Measurements from ENCODE around the gene MAST3. TPM values are rescaled to one million over a fixed set of nuclear protein-coding genes. Genes with fewer than 3 reads are reported as not detected.
"Not testable (repeated sequence)": the region's sequence is repeated elsewhere in the genome, so short reads cannot be mapped to it uniquely, and the experiment has no call there.

The MAST3 gene
- total RNA-seq, 1 experiment from 2014 or later: 2.6 TPM

- DNase-seq (ENCODE audit: low read depth): peak; percentile 49
Measured at GRCh38 chr19:18086590-18087138, 10.9 kb upstream of the MAST3 start, which contains the start of gene IL12RB1. Gene IL12RB1, minus strand, starts transcription at chr19:18086934. Its CDS starts 111 bp downstream, at chr19:18086823.

- DNase-seq (ENCODE audit: low read depth): not testable (repeated sequence)
Measured at GRCh38 chr19:18089096-18089541, 8.5 kb upstream of the MAST3 start.

GRCh38 chr19:18089726-18090125, 7.9 kb upstream of the MAST3 start:
- no peak for DNase-seq (ENCODE audit: low read depth)

DNA sequence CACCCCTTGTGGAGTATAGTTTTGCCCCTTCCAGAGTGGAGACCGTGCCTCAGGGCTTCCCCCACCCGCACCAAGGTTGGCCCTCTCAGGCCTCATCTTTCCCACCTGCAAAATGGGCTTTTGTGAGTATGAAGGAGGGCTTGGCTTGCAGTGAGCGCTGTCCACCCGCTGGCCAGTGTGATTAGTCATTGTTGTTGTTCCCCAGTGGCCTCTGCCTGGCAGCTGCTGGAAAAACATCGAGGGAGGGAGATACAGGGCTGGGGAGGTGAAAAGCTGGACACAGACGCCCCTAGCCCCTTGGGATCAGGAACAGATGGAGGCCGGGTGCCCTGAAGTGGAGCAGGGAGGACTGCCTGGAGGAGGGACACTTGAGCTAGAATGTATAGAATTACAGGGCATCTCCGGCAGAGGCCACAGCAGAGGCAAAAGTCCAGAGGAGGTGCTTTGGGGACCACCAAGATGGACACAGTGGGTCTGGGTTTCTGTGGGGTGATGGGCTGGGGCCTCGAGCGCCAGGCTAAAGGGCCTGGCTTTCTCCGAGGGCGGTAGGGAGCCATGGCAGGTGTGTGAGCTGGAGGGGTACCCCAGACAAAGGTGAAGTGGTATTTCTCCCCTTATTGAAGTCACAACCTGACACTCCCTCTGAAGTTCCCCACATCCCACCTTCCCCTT, 6.9 kb upstream of the MAST3 start:
- DNase-seq (ENCODE audit: low read depth): peak; percentile 23

GRCh38 chr19:18091217-18091608, 6.4 kb upstream of the MAST3 start:
- no peak for DNase-seq (ENCODE audit: low read depth)

GRCh38 chr19:18093439-18094161, 4.0 kb upstream of the MAST3 start:
- DNase-seq (ENCODE audit: low read depth): peak; percentile 61

GRCh38 chr19:18096258-18096657, 1.3 kb upstream of the MAST3 start:
- DNase-seq (ENCODE audit: low read depth): no peak

GRCh38 chr19:18097993-18098890, 664 bp downstream of the MAST3 start:
- DNase-seq (ENCODE audit: low read depth): no peak

DNA sequence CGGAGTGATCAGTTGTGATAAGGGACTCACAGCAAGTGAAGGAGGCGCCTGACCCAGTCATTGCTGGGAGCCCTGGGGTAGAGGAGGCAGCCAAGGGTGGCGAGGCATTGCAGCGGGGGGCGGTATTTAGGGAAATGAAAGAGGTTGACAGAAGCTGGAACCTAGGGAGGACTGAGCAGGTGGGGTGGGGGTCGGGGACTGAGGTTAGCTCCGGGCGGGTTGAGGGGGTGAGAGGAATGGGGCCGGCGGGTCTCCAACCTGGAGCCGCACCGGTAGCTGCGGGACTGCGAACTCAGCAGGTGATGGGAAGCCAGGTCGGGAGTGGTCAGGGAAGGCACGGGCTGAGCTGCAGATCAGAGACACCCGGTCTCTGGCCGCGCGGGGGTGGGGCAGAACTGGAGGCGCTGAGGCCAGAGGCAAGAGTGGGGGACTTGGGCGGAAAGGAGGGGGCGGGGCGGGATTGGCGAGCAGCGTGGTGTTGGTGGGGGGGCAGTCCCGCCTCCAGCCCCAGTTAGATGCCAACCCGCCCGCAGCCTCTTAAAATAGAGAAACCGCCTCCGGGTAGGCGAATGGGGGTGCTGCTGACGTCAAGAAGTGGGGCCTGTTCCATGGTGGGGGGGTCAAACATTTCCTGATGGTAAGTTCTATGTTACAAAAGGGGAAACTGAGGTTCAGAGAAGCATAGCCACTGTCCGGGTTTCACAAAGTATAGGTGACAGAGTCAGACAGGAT, 1.5 kb downstream of the MAST3 start:
- no peak for DNase-seq (ENCODE audit: low read depth)

GRCh38 chr19:18099623-18099995, 2.0 kb downstream of the MAST3 start:
- DNase-seq (ENCODE audit: low read depth): no peak

DNA sequence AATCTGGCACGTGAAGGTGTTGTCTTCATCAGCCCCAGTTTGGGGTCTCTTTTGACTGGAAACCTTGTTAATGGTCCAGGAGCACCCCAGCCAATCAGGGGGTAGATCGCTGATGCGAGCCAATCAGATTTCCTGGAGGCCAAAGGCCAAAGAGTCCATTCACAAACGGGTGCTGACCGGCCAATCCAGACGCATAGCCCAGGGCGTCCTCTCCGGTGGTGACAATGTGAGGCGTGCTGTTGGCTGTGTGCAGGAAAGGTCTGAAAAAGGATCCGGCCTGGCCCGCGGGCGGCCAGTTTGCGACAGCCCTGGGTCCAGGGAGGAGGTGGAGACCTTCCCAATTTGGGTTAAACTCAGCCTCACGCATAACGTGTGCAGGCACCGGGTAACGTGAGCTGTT, 3.1 kb downstream of the MAST3 start:
- peak; percentile 19 for DNase-seq (ENCODE audit: low read depth)

DNA sequence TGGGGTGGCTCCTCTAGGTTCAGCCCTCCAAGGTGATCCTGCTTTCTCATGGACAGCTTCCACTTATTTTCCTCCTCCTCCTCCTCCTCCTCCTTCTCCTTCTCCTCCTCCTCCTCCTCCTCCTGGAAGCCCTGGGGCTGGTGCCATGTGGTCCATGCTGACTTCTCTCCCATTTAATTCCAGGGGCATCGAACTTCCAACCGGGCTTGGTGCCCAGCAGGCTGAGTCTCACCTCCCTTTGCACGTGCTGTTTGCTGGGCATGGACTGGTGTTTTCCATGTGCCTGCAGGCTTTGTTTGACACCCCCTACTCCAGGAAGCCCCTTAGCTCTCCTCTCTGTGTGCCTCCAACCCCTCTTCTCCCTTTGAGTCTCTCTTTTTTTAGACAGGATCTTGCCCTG, 3.7 kb downstream of the MAST3 start:
- DNase-seq (ENCODE audit: low read depth): no peak

- no peak for DNase-seq (ENCODE audit: low read depth)
Measured at GRCh38 chr19:18102916-18103542, 5.5 kb downstream of the MAST3 start.

DNA sequence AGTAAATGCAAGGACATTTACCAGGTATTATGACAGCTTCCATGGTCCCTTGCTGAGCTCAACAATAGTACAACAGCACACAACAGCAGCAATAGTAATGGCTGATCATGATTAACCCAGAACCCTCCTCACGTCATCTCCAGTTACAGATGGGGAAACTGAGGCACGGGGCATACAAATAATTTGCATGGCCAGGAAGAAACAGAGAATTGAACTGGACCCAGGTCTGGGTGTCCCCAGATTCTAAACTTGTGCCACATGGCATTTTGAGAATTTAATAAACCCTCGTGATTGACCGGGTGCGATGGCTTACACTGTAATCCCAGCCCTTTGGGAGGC, 7.2 kb downstream of the MAST3 start:
- DNase-seq (ENCODE audit: low read depth): no peak

DNA sequence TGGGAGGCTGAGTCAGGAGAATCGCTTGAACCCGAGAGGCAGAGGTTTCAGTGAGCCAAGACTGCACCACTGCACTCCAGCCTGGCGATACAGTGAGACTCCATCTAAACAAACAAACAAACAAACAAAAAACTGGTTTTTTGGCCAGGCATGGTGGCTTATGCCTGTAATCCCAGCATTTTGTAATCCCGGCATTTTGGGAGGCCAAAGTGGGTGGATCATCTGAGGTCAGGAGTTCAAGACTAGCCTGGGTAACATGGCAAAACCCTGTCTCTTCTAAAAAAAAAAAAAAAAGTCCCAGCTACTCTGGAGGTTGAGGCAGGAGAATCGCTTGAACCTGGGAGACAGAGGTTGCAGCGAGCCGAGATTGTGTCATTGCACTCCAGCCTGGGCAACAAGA, 7.7 kb downstream of the MAST3 start:
- DNase-seq (ENCODE audit: low read depth): not testable (repeated sequence)

DNA sequence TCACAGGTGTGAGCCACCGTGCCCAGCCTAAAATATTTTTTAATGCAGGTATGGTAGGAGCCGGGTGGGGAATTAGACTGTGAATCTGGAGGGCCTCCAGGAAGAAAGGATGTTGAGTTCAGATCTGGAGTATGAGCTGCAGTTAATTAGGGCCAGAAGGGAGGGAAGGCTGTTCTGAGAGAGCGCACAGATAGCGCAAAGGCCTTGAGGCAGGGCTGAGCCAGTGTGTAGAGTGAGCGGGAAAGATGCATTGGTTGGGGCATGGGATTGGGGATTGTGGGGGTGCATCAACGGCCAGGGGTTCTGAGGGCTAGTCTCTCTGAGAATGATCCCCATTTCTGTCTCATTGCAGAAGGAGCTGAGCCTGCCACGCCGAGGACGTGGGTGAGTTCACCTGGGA, 9.7 kb downstream of the MAST3 start:
- no peak for DNase-seq (ENCODE audit: low read depth)

GRCh38 chr19:18108897-18109296, 11.3 kb downstream of the MAST3 start:
- DNase-seq (ENCODE audit: low read depth): no peak

- DNase-seq (ENCODE audit: low read depth): no peak
Measured at GRCh38 chr19:18109341-18109732, 11.8 kb downstream of the MAST3 start.

DNA sequence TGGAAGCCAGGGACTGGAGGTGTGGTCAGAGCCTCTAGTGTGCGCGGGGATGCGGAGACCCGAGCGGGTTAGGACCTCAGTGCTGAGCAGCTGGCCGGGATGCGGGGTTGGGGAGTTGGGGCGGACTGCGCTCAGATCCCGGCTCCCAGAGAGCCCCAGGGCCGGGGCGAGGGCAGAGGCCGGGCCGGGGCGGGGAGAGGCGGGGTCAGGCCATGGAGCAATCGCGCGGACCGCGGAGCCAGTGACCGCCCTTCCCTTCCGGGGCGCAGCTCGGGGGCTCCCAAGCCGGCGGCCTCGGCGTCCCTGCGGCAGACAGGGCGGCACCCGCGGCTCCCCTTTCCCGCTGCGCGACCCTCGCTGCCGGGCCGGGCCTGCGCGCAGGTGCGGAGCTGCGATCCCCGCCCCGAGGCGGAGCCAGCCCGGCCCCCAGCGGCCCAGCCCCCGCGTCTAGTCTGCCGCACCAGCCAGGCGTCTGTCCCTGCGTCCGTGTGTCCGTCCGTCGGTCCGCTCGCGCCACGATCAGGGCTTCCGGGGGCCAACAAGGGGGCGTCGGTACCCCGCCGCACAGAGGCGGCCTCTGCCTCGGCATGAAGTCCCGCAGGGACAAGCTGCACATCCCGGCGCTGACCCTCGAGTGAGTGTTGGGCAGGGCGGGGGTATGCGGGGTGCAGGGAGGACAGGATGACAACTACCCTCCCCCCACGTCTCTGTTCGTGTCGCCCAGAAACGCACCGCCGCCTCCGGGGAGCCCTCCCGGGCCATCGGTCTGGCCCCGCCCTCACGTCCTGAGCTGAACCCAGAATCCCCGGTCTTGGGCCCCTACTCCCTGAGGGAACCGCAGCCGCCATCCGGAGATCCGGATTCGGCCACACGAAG, 12.4 kb downstream of the MAST3 start:
- peak; percentile 37 for DNase-seq (ENCODE audit: low read depth)
